PFSK-1 (cell line): ENCODE results near the gene COPZ2.

Experiments used
- FOXP2 ChIP-seq: optimal IDR thresholded peaks from 2 replicates; pipeline ENCODE3; 2011; ENCODE audit warnings: borderline replicate concordance, control low read depth, inconsistent platforms; ENCODE audit not compliant: insufficient read depth; ENCODE audit errors: extremely low read length, extremely low read depth
- POLR2AphosphoS5 ChIP-seq: IDR thresholded peaks from 2 replicates; pipeline ENCODE4 v1.6.1; 2012; ENCODE audit warnings: low read depth, mild to moderate bottlenecking, control low read depth, low read length, moderate library complexity
- SIN3A ChIP-seq: IDR thresholded peaks from 2 replicates; pipeline ENCODE4 v1.6.1; 2012; ENCODE audit warnings: mild to moderate bottlenecking, low read length, moderate library complexity, borderline replicate concordance; ENCODE audit not compliant: insufficient read depth
- TAF1 ChIP-seq: IDR thresholded peaks from 2 replicates; pipeline ENCODE4 v1.6.1; 2012; ENCODE audit warnings: low read length, control low read depth, borderline replicate concordance; ENCODE audit not compliant: insufficient read depth
- TF ChIP-seq, protein P1 (sequence below), 2 experiments: IDR thresholded peaks; 2 replicates each; pipeline versions ENCODE4 v1.6.1 to v1.8.0; 2011 to 2012; ENCODE audit warnings: low read depth in 2 of 2, low read length in 2 of 2, control low read depth in 1 of 2, inconsistent platforms in 1 of 2, mild to moderate bottlenecking in 1 of 2, moderate library complexity in 1 of 2; ENCODE audit not compliant: insufficient read depth in 1 of 2

The COPZ2 gene

GRCh38 chr17:47989700-47990099 lies 47.9 kb downstream of the COPZ2 start:
- TF ChIP-seq TAF1 (no peak), POLR2AphosphoS5 (no peak), FOXP2 (no peak), SIN3A (no peak)
- TF ChIP-seq, protein P1, sequence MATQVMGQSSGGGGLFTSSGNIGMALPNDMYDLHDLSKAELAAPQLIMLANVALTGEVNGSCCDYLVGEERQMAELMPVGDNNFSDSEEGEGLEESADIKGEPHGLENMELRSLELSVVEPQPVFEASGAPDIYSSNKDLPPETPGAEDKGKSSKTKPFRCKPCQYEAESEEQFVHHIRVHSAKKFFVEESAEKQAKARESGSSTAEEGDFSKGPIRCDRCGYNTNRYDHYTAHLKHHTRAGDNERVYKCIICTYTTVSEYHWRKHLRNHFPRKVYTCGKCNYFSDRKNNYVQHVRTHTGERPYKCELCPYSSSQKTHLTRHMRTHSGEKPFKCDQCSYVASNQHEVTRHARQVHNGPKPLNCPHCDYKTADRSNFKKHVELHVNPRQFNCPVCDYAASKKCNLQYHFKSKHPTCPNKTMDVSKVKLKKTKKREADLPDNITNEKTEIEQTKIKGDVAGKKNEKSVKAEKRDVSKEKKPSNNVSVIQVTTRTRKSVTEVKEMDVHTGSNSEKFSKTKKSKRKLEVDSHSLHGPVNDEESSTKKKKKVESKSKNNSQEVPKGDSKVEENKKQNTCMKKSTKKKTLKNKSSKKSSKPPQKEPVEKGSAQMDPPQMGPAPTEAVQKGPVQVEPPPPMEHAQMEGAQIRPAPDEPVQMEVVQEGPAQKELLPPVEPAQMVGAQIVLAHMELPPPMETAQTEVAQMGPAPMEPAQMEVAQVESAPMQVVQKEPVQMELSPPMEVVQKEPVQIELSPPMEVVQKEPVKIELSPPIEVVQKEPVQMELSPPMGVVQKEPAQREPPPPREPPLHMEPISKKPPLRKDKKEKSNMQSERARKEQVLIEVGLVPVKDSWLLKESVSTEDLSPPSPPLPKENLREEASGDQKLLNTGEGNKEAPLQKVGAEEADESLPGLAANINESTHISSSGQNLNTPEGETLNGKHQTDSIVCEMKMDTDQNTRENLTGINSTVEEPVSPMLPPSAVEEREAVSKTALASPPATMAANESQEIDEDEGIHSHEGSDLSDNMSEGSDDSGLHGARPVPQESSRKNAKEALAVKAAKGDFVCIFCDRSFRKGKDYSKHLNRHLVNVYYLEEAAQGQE (IDR thresholded peaks at IDR 0.05; ENCODE audit: insufficient read depth in 1 of 2, low read depth in 2 of 2, low read length in 2 of 2) = no peak

DNA sequence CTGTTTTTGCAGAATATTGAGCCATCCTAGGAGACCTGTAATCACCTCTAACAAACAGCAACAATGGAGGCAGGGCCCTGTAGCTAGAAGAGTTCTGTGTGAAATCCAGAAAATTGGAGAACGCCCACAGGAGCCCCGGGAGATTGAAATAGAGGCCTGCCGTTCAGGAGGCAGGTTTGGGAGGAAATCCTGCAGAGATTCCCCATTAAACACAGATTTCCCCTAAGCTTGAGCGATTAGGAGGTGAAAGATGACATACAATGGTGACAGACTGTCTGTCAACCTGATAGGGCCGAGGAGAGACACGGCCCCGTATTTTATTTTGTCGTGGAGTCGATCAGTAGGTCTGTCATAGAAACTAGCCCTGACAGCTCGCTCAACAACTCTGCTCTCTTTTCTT lies 48.4 kb downstream of the COPZ2 start:
- TF ChIP-seq, protein P1 (IDR thresholded peaks at IDR 0.05; ENCODE audit: insufficient read depth in 1 of 2, low read depth in 2 of 2, low read length in 2 of 2) = no peak
- TF ChIP-seq POLR2AphosphoS5 = no peak
- no peak for TF ChIP-seq FOXP2
- no peak for TF ChIP-seq SIN3A
- TF ChIP-seq TAF1 = no peak

DNA sequence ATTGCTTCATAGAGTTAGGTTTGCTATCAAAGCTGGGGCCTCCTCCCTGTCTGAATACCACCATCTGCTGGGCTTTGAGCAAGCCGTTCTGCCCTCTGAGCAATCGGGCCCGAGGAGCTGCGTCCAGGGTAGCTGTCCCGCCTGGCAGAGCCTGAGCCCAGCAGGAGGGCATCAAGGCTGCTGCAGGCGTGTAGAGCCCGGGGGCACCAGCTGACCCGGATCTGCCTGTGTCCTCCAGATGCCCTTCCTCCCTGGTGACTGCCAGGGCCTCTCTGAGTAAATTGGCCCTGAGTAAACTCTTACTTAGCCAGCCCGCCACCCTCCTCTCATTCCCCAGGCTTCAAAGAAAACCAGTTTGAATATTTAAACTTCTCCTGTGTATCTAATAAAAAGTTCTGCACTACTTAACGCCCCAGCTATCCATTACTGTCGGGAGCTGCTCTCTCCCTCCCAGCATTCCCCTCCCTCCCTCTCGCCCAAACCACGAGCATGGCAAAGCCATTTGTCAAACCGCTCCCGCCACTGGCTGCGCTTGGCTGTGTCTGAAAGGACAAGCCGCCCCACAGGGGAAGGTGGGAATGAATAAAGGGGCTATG lies 50.3 kb downstream of the COPZ2 start:
- no peak for TF ChIP-seq SIN3A
- TF ChIP-seq FOXP2 = no peak
- TF ChIP-seq, protein P1 (IDR thresholded peaks at IDR 0.05; ENCODE audit: insufficient read depth in 1 of 2, low read depth in 2 of 2, low read length in 2 of 2) = no peak
- no peak for TF ChIP-seq TAF1
- no peak for TF ChIP-seq POLR2AphosphoS5

DNA sequence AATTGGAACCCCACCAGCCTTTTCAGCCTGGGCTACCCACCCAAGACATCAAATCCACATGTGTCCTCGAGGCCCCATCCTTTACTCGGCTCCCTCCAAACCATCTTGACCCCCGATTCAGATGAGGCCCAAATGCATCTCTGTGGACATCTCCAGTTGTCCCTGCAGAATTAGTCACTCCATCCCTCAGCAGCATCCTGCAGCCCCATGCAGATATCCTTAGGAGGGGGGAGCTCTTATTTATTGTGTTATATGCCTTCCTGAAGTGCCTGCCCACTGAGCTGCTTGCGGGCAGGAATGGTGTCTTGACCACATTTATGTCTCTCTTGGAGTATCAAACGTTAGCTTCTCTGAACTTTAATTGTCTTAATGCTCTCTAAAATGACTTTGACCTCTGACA lies 51.1 kb downstream of the COPZ2 start:
- no peak for TF ChIP-seq SIN3A
- TF ChIP-seq TAF1 = no peak
- TF ChIP-seq POLR2AphosphoS5 = no peak

GRCh38 chr17:47983492-47984223 lies 53.9 kb downstream of the COPZ2 start:
- TF ChIP-seq SIN3A (no peak), POLR2AphosphoS5 (no peak), TAF1 (no peak), FOXP2 (no peak)
- TF ChIP-seq, protein P1 (IDR thresholded peaks at IDR 0.05; ENCODE audit: insufficient read depth in 1 of 2, low read depth in 2 of 2, low read length in 2 of 2) = no peak
